Measurements from ENCODE around the gene ATXN1.

DNA sequence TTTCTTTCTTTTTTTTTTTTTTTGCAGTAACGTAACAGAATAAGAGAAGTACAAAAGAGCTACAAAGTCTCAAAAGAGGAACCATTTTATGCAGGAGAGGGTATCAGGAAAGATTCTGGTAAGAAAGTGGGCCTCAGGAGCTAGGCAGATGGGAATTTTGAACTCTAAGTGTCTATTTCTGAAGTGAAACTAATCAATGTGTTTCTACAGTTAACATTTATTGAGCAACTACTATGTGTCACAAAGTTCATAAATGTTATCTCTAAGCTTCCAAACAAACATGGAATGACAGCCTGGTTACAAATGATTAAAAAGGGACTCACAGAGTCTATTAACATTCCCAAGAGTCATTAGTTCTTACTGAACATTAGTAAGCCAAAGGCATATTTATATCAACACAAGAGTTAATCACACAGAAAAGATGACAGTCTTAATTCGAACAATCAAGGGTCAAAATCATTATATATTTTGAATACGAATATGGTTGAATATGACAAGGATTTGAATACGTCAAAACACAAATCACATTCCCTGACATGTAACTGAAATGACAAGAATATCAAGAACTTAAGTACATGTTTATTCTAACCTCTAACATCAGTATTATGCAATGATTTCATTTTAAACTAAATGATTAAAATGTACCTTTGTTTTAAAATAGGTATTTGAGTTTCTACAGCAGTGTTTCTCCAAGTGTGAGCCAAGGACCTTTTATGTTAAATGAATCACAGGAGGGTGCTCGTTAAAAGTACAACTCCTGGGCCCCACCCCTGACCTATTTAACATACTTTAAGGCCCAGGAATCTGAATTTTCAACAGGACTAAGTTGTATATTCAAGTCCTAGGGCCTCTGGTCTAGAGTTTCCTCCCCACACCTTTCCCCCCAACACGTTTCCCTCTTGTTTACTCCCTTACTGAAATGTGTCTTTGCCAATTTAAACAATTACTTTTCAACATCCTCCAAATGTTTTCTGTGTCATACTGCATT, 89.7 kb downstream of the ATXN1 start:
- TF ChIP-seq CTCF (conservative IDR thresholded peaks at IDR 0.05; ENCODE audit: low read depth, low read length) (no peak), EZH2 (IDR thresholded peaks at IDR 0.05; ENCODE audit: low read length, unreplicated experiment) (no peak), EZH2phosphoT487 (IDR thresholded peaks at IDR 0.05; ENCODE audit: borderline replicate concordance, low read length) (no peak)

All from PC-3 (cell line).